DMS 273 (cell line): ENCODE results near the gene CPAMD8.

Experiments used
- DNase-seq: peaks from one replicate; lab custom pipeline; 2025; ENCODE audit not compliant: unreplicated experiment; lab: John Stamatoyannopoulos, UW

CPAMD8 gene

GRCh38 chr19:17026706-17027534 lies at the start of gene CPAMD8:
TSS of gene CPAMD8 (minus strand) at chr19:17026810. CDS start at chr19:17026642, 168 bp downstream.
- no peak for DNase-seq

- peak; percentile 63 for DNase-seq
Measured at GRCh38 chr19:17075864-17076542, 49.4 kb upstream of the CPAMD8 start.

- peak; percentile 100 for DNase-seq
Measured at GRCh38 chr19:17075035-17075863, 48.6 kb upstream of the CPAMD8 start, which contains the start of the genes HAUS8 and MYO9B. TSS of gene HAUS8 (minus strand) at chr19:17075452. CDS start at chr19:17075422, 30 bp downstream. TSS of gene MYO9B (plus strand) at chr19:17075777. CDS start at chr19:17101718, 25,941 bp downstream.

- DNase-seq = no peak
Measured at GRCh38 chr19:17074634-17075034, 48.0 kb upstream of the CPAMD8 start.

GRCh38 chr19:17073869-17074633 lies 47.4 kb upstream of the CPAMD8 start:
- no peak for DNase-seq

DNA sequence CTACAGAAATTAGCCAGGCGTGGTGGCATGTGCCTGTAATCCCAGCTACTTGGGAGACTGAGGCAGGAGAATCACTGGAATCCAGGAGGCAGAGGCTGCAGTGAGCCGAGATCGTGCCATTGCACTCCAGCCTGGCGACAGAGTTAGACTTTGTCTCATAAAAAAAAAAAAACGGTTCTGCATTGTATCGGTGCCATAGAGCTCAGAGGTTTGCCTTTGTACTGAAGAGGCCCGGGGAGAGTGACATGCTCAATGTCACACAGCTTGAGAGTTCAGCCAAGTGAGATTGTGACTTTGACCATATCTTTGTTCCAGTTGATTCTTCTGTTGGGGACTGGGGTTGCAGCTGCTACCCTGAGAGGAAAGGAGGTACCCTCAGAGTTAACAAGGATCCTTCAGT lies 44.3 kb upstream of the CPAMD8 start:
- no peak for DNase-seq

GRCh38 chr19:17070421-17070820 lies 43.8 kb upstream of the CPAMD8 start:
- DNase-seq = no peak

DNA sequence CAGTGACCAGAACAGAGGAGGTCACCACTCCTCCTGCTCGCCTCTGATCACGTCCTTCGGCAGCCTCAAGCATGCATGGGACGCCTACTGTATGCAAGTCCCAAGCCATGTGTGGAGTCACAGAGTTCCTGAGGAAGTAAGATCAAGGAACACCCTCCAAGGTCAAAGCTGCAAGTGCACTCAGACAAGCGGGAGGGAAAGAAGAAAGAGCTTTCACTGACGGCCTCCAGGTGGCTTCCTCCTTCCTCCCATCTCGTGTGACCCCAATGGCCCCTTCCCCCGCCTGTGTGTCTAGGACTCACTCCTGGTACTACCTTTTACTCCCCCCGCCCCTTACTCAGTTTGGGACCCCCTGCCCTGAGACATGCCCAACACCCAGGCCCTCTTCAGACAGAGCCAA lies 42.6 kb upstream of the CPAMD8 start:
- no peak for DNase-seq

- no peak for DNase-seq
Measured at GRCh38 chr19:17063428-17063827, 36.8 kb upstream of the CPAMD8 start.

- DNase-seq = no peak
Measured at GRCh38 chr19:17061691-17062090, 35.1 kb upstream of the CPAMD8 start.

- DNase-seq = no peak
Measured at GRCh38 chr19:17061205-17061604, 34.6 kb upstream of the CPAMD8 start.

- DNase-seq = no peak
Measured at GRCh38 chr19:17060802-17061201, 34.2 kb upstream of the CPAMD8 start.

- peak; percentile 66 for DNase-seq
Measured at GRCh38 chr19:17058236-17058635, 31.6 kb upstream of the CPAMD8 start.

GRCh38 chr19:17055636-17056035 lies 29.0 kb upstream of the CPAMD8 start:
- DNase-seq = no peak

- DNase-seq = no peak
Measured at GRCh38 chr19:17054746-17055145, 28.1 kb upstream of the CPAMD8 start.

GRCh38 chr19:17052439-17052838 lies 25.8 kb upstream of the CPAMD8 start:
- peak; percentile 71 for DNase-seq

DNA sequence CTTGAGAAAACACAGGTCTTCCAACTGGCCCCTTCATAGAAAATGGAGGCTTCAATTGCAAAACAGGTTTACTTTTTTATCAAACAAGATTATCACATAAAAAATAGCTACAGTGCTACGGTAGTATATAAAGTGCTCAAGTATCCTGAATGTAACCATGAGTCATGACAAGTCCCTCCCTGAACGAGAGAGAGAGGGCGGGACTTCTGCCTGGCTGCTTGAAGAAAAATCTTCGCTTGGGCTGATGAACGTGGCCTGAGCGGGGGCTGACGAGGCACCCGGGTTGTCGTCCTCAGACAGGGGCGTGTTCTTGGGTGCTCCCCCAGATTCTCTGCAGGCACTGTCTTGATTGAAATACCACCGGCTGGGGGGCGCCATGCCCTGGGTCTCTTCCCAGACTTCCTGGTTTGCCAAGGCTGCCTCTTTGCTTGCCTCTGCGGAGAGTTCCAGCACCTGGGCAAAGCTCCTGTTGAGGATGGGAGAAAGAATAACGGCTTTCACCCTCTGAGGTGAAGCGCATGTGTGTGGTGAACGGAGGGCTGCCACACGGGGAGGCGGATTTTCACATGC lies 23.2 kb upstream of the CPAMD8 start:
- no peak for DNase-seq

DNA sequence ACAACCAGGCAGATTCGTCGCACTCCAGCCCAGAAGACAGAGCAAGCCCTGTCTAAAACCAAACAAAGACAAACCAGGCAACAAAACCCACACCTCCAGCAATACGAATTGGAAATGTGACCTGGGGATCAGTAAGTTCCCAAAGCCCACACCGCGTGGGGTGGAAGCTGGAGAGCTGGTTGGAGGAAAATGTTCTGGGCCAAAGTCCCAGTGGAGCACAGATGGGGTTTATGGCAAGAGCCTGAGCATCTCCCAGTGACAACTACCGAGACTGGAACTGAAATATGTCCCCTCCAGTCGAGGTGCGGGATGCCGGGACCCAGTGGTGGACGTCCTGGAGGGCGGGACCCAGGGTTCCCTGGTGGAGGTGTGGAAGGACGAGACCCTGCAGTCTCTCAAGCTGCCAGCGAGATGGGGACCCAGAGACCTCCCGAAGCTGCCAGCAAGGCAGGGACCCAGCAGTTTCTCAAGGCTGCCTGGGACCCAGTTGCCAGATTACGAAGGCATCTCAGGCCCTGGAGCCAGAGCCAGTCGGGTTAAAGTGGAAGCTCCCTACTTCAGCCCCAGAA lies 22.4 kb upstream of the CPAMD8 start:
- no peak for DNase-seq

DNA sequence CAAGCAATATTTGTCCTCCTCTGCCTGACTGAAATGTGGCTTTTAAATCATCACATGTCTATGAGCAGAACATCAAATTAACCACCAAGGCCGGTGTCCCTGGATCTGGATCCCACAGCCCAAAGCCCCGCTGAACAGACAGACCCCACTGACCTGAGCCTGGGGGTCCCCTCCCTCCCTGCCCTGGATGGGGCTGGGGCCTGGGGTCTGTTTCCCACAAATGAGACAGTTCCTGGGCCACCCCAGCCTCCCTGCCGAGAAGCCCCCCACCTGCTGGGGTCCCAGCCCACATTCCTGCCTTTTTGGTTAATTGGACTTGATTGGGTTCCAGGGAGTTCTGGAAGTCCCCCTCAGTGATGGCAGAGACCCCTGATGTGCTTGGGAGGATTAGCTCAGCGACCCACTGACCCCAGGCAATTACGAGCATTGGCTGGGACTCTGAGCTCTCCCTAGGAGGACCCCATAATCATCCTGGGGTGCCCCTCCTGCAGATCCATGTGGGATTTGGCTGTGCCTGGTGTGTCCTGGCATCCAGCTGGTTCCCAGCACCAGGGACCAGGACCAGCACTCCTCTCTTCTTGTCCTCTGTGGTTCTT lies 19.4 kb upstream of the CPAMD8 start:
- DNase-seq = no peak
